A549 (cell line): ENCODE results near the gene MYOF. TPM values are rescaled to one million over a fixed set of nuclear protein-coding genes. Genes with fewer than 3 reads are reported as not detected.

Experiments used
- ATAC-seq, 2 experiments: fragments of 200-7000 bp in 1 of 2; fragments of >200 bp in 1 of 2; cut with Nextera tagmentation in 1 of 2; cut with Tn5 transposase in 1 of 2; 3 replicates each; pipeline versions ENCODE4 v1.8.0 to v1.9.1; 2018 to 2020; ENCODE audit warnings: mild to moderate bottlenecking in 1 of 2, moderate library complexity in 1 of 2
- CTCF ChIA-PET: fragments of 300-600 bp; sonication (Branson Sonifier 250); formaldehyde crosslinking; extraction: SDS; loops from one replicate; lab custom pipeline; 2021; ENCODE audit warnings: antibody characterized with exemption, inconsistent platforms; lab: Yijun Ruan, JAX
- POLR2A ChIA-PET: fragments of 350-600 bp; formaldehyde crosslinking; extraction: SDS; loops from one replicate; lab custom pipeline; 2021; ENCODE audit warnings: antibody characterized with exemption, inconsistent platforms; lab: Yijun Ruan, JAX
- DNase-seq, 2 experiments: peaks; one replicate each; pipeline versions ENCODE4 v3.0.0 to v3.0.0-alpha.2; 2011 to 2016; ENCODE audit warnings: low read depth in 1 of 2, low spot score in 1 of 2
- FAIRE-seq: peaks from 2 replicates; lab custom pipeline; 2011; peaks lifted over from hg19 to GRCh38; lab: Jason Lieb, UNC
- H3K27ac ChIP-seq, 2 experiments: fragments of >200 bp; sonication (Bioruptor Twin); formaldehyde crosslinking; 3 replicates each; pipeline ENCODE4 v1.5.1; 2016 to 2017
- H3K4me1 ChIP-seq: fragments of >200 bp; sonication (Bioruptor Twin); formaldehyde crosslinking; 3 replicates; pipeline ENCODE4 v1.6.1; 2016
- H3K4me2 ChIP-seq: fragments of >200 bp; sonication (Bioruptor Twin); formaldehyde crosslinking; 3 replicates; pipeline ENCODE4 v1.6.1; 2016
- H3K4me3 ChIP-seq: fragments of >200 bp; sonication (Bioruptor Twin); formaldehyde crosslinking; 3 replicates; pipeline ENCODE4 v1.5.1; 2016
- H3K9me3 ChIP-seq: fragments of >200 bp; sonication (Bioruptor Twin); formaldehyde crosslinking; 3 replicates; pipeline ENCODE4 v1.6.1; 2016
- CEBPB ChIP-seq, 2 experiments: fragments of >200 bp in 1 of 2; sonication (Bioruptor Twin) in 1 of 2; formaldehyde crosslinking in 1 of 2; IDR thresholded peaks; 2 replicates each; pipeline ENCODE4 v1.6.1; 2012 to 2016
- HOXA7 ChIP-seq: fragments of 250-450 bp; sonication (Bioruptor Pico); IDR thresholded peaks from 2 replicates; pipeline ENCODE4 v1.5.0; 2020; ENCODE audit warnings: mild to moderate bottlenecking, moderate library complexity
- HOXB5 ChIP-seq: fragments of 250-450 bp; sonication (Bioruptor Pico); IDR thresholded peaks from 2 replicates; pipeline ENCODE4 v1.5.0; 2020; ENCODE audit warnings: mild to moderate bottlenecking, moderate library complexity
- JUNB ChIP-seq: fragments of >200 bp; sonication (Bioruptor Twin); formaldehyde crosslinking; IDR thresholded peaks from 2 replicates; pipeline ENCODE4 v1.6.1; 2016
- MYC ChIP-seq: IDR thresholded peaks from 2 replicates; pipeline ENCODE4 v1.6.1; 2012; ENCODE audit warnings: mild to moderate bottlenecking, inconsistent platforms, low read length, improper control_type of control experiment, borderline replicate concordance
- POLR2A ChIP-seq: IDR thresholded peaks from 2 replicates; pipeline ENCODE4 v1.6.1; 2012; ENCODE audit warnings: mild to moderate bottlenecking, low read length
- POLR2AphosphoS2 ChIP-seq: conservative IDR thresholded peaks from 2 replicates; pipeline ENCODE4 v1.6.1; 2012; ENCODE audit warnings: low read length, improper control_type of control experiment, inconsistent platforms
- RARB ChIP-seq: fragments of 250-450 bp; sonication (Bioruptor Pico); IDR thresholded peaks from 2 replicates; pipeline ENCODE4 v1.8.0; 2021; ENCODE audit warnings: mild to moderate bottlenecking, moderate library complexity
- RFX5 ChIP-seq: fragments of 450-650 bp; IDR thresholded peaks from 2 replicates; pipeline ENCODE4 v1.7.1; 2014; ENCODE audit warnings: antibody characterized with exemption, mild to moderate bottlenecking, moderate library complexity
- RNF2 ChIP-seq: fragments of 200-600 bp; sonication (generic); IDR thresholded peaks from 2 replicates; pipeline ENCODE4 v1.6.1; 2016; ENCODE audit warnings: low read depth, mild to moderate bottlenecking, antibody characterized with exemption, moderate library complexity, borderline replicate concordance
- SREBF2 ChIP-seq: fragments of 450-650 bp; IDR thresholded peaks from 2 replicates; pipeline ENCODE4 v1.6.1; 2014; ENCODE audit warnings: mild to moderate bottlenecking, moderate library complexity
- TFCP2L1 ChIP-seq: fragments of 250-450 bp; sonication (Bioruptor Pico); IDR thresholded peaks from 2 replicates; pipeline ENCODE4 v1.5.0; 2021; ENCODE audit warnings: mild to moderate bottlenecking
- TP53 ChIP-seq: fragments of 250-450 bp; sonication (Bioruptor Pico); IDR thresholded peaks from 2 replicates; pipeline ENCODE4 v1.5.0; 2021; ENCODE audit warnings: mild to moderate bottlenecking, moderate library complexity
- ZC3H11A ChIP-seq: fragments of 450-650 bp; IDR thresholded peaks from 2 replicates; pipeline ENCODE4 v1.6.1; 2014; ENCODE audit warnings: antibody characterized with exemption, mild to moderate bottlenecking
- WGBS: methylation state at CpG from one replicate; pipeline ENCODE4 v1.1.6; 2017; ENCODE audit errors: missing lambda C conversion rate; 5-methylcytosine and 5-hydroxymethylcytosine counted together
- polyA plus RNA-seq, 4 experiments: library from polyadenylated mRNA; depleted of rRNA in 3 of 4; stranded (reverse); fragments of >200 nt; fragmentation: RNase III in 1 of 4; extraction: RNeasy Plus Mini Kit Qiagen cat#74134 plus additional on column Dnase treatment in 1 of 4; gene quantifications; 2 replicates in 3 of 4; 3 replicates in 1 of 4; pipeline ENCODE4 v1.2.3, GENCODE V29; 2011 to 2017
- TF ChIP-seq, protein P1 (sequence below): fragments of 250-450 bp; sonication (Bioruptor Pico); IDR thresholded peaks from 2 replicates; pipeline ENCODE4 v1.5.0; 2020; ENCODE audit warnings: low read depth, mild to moderate bottlenecking, moderate library complexity
- TF ChIP-seq, protein P2 (sequence below): fragments of >200 bp; sonication (Bioruptor Twin); formaldehyde crosslinking; IDR thresholded peaks from 2 replicates; pipeline ENCODE4 v1.6.1; 2016
- TF ChIP-seq, protein P3 (sequence below): fragments of 200-600 bp; sonication (generic); IDR thresholded peaks from 2 replicates; pipeline ENCODE4 v1.6.1; 2016; ENCODE audit warnings: antibody characterized with exemption, mild to moderate bottlenecking, moderate library complexity

MYOF gene
- polyA plus RNA-seq, 2 of the 4 experiments (the other 2 are of a cell fraction), result 190 to 265 TPM

DNA sequence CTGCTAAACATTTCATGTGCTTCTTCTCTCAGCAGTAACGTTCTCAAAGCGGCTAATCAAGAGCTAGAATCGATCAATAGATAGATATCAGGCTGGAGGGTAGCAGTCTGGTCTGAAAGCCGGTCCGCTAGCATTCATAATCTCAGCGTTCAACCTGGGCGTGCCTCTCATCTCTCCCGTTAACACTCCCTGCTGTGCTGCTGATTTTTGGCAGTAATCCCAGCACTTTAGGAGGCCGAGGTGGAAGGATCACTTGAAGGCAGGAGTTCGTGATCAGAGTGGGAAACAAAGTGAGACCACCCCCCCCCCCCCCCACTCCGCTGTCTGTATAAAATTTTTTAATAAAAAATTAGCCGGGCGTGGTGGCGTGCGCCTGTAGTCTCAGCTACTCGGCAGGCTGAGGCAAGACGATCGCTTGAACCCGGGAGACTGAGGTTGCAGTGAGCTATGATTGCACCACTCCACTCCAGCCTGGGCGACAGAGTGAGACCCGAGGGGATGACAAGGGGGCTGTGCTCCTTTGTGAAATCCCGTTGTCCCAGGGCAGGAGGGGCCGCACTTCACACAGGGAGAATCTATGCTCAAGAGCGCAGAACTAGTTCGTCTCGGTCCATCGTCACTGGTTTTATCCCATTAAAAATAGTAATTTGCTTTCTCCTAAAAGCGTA is 13.7 kb upstream of the MYOF start:
- no peak for FAIRE-seq
- H3K27ac ChIP-seq, result peak overlapping the region; percentile 51 to 87
- peak; percentile 68 to 69 for ATAC-seq
- H3K4me2 ChIP-seq, result peak overlapping the region; percentile 78
- H3K4me3 ChIP-seq, result peak overlapping the region; percentile 48
- ChIA-PET CTCF (interaction anchor here (0.7 to 3.5 kb wide), 10 partner anchors 10 to 610 kb away, joined by 3 to 28 read pairs (median 4); partner anchors contain the start of gene MYOF), POLR2A (interaction anchor here (0.6 to 1.8 kb wide), 8 partner anchors 8 to 115 kb away, joined by 3 to 12 read pairs (median 4); partner anchors contain the start of gene MYOF)
- WGBS, result under 1% methylated on average over 28 of the region's 28 CpGs
- H3K4me1 ChIP-seq, result peaks cover 18% of the 10 kb centered on the region
- H3K9me3 ChIP-seq, result no peaks in the 10 kb centered on the region
- TF ChIP-seq CEBPB (IDR thresholded peaks at IDR 0.05) (peak in 1 of 2 experiments; percentile 10; a peak in 1 of 4 replicates), HOXA7 (CRISPR knock-in tag) (no peak)
- TF ChIP-seq, all 56 proteins: peak for 1
- peak; percentile 46 to 53 for DNase-seq

DNA sequence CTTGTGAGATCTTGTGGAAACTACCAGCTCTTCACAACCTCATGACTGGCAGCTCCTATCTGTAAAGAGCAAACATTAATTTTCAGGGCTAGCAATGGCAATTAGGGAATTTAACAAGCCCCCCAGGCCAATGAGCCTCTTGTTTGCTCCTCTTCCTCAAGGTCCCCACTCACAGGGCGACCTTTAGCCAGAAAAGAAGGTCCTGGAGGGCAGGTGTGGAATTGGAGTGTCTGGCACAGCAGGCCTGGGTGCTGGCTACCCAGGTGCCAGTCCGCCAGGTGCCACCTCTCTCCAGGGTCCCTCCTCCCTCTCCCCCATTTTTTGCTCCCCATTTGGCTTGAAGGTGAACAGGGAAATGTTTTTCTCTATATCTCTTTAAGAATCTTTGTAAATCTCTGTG is 12.4 kb upstream of the MYOF start:
- Histone ChIP-seq H3K4me3 (no peak overlapping the region), H3K4me1 (peaks cover 18% of the 10 kb centered on the region)
- WGBS, result 95% methylated on average over 2 of the region's 2 CpGs
- CTCF ChIA-PET, result interaction anchor here (0.7 to 3.5 kb wide), 5 partner anchors 9 to 128 kb away, joined by 3 to 28 read pairs (median 5); partner anchors contain the start of gene MYOF
- ATAC-seq, result no peak
- TF ChIP-seq JUNB, result no peak
- TF ChIP-seq RARB (CRISPR knock-in tag), result no peak
- TF ChIP-seq, protein P1, sequence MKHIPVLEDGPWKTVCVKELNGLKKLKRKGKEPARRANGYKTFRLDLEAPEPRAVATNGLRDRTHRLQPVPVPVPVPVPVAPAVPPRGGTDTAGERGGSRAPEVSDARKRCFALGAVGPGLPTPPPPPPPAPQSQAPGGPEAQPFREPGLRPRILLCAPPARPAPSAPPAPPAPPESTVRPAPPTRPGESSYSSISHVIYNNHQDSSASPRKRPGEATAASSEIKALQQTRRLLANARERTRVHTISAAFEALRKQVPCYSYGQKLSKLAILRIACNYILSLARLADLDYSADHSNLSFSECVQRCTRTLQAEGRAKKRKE, result no peak
- no peak for TF ChIP-seq HOXB5
- TF ChIP-seq, all 56 proteins: peak for 0
- FAIRE-seq (no peak), DNase-seq (no peak)
- no peak overlapping the region for H3K4me2 ChIP-seq
- POLR2A ChIA-PET, result no interaction called here
- no peak overlapping the region for H3K27ac ChIP-seq
- H3K9me3 ChIP-seq, result no peaks in the 10 kb centered on the region

DNA sequence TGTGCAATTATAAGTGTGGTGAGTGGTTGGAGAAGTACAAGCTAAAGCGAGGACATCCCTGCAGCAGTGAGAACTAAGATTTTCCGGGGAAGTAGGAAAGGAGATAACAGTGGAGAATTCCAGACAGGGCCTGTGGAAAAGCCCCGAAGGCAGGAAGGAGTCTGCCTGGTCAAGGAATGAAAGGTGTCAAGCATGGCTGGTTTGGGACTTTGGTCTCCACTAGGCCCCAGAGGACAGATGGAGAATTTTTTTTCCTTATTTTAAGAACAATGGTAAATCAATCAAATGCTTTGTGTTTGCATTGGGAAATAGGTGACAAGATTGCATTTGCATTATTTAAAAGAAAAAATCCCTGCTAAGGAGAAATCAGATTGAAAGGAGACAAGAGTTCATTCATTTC is 11.0 kb upstream of the MYOF start:
- peaks cover 10% of the 10 kb centered on the region for H3K4me1 ChIP-seq
- 91% methylated on average over 3 of the region's 3 CpGs for WGBS
- CTCF ChIA-PET, result interaction anchor here (0.7 to 41.4 kb wide), 3 partner anchors 10 to 141 kb away, joined by 3 to 924 read pairs (median 24); partner anchors contain the start of gene MYOF
- DNase-seq (no peak), FAIRE-seq (no peak), ATAC-seq (no peak)
- TF ChIP-seq ZC3H11A (no peak), MYC (no peak), HOXB5 (no peak), SREBF2 (no peak), POLR2A (no peak), TFCP2L1 (CRISPR knock-in tag) (no peak), RFX5 (no peak), POLR2AphosphoS2 (no peak), TP53 (CRISPR knock-in tag) (no peak), RNF2 (no peak)
- TF ChIP-seq, protein P2, sequence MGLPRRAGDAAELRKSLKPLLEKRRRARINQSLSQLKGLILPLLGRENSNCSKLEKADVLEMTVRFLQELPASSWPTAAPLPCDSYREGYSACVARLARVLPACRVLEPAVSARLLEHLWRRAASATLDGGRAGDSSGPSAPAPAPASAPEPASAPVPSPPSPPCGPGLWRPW, result no peak
- TF ChIP-seq, protein P3, sequence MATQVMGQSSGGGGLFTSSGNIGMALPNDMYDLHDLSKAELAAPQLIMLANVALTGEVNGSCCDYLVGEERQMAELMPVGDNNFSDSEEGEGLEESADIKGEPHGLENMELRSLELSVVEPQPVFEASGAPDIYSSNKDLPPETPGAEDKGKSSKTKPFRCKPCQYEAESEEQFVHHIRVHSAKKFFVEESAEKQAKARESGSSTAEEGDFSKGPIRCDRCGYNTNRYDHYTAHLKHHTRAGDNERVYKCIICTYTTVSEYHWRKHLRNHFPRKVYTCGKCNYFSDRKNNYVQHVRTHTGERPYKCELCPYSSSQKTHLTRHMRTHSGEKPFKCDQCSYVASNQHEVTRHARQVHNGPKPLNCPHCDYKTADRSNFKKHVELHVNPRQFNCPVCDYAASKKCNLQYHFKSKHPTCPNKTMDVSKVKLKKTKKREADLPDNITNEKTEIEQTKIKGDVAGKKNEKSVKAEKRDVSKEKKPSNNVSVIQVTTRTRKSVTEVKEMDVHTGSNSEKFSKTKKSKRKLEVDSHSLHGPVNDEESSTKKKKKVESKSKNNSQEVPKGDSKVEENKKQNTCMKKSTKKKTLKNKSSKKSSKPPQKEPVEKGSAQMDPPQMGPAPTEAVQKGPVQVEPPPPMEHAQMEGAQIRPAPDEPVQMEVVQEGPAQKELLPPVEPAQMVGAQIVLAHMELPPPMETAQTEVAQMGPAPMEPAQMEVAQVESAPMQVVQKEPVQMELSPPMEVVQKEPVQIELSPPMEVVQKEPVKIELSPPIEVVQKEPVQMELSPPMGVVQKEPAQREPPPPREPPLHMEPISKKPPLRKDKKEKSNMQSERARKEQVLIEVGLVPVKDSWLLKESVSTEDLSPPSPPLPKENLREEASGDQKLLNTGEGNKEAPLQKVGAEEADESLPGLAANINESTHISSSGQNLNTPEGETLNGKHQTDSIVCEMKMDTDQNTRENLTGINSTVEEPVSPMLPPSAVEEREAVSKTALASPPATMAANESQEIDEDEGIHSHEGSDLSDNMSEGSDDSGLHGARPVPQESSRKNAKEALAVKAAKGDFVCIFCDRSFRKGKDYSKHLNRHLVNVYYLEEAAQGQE, result no peak
- no peak overlapping the region for H3K27ac ChIP-seq
- H3K4me3 ChIP-seq, result no peak overlapping the region
- no peak overlapping the region for H3K4me2 ChIP-seq
- POLR2A ChIA-PET, result no interaction called here
- no peaks in the 10 kb centered on the region for H3K9me3 ChIP-seq
